ENCODE data around the gene DECR2.

DECR2 gene, protein sequence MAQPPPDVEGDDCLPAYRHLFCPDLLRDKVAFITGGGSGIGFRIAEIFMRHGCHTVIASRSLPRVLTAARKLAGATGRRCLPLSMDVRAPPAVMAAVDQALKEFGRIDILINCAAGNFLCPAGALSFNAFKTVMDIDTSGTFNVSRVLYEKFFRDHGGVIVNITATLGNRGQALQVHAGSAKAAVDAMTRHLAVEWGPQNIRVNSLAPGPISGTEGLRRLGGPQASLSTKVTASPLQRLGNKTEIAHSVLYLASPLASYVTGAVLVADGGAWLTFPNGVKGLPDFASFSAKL

DNA sequence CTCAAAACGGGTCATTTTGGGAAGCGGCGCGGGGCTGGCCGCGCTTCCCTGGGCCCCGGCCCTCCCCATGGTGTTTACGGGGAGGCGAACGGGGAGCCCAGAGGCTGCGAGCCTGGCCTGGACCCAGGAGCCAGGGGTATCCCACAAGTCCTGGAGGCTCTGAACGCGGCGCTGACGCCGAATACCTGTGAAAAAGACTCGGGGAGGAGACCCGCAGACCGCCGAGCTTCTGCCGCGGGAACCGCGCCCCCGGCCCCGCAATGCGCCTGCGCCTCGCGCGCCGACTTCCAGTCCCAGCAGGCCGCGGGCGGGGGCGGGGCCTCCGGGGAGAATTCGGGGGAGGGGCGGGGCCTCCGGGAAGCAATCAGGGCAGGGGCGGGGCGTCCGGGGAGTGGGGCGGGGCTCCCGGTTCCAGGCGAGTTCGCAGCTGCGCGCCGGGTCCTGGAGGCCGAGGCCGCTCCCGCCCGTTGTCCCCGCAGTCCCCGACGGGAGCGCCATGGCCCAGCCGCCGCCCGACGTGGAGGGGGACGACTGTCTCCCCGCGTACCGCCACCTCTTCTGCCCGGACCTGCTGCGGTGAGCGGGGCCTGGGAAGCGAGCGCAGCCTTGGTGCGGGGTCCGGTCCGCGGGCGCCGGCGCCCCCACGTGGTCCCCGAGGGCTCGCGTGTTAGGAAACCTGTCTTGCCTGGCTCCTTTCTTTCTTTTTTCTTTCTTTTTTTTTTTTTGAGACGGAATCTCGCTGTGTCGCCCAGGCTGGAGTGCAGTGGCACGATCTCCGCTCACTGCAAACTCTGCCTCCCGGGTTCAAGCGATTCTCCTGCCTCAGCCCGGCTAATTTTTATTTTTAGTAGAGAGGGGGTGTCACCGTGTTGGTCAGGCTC, at the start of gene DECR2:
TSS of gene DECR2 (plus strand) at position 418 of the 881 bp plus-strand sequence. CDS start at position 497, 79 bp downstream.
- Histone ChIP-seq H3K4me3 (peak within 1 kb of the TSS; percentile 84), H3K4me1 (peaks cover 5% of the 10 kb centered on the region)
- in situ Hi-C loops (cut with MboI; ENCODE audit: low sequenced_read_pairs) = no loop called here

DNA sequence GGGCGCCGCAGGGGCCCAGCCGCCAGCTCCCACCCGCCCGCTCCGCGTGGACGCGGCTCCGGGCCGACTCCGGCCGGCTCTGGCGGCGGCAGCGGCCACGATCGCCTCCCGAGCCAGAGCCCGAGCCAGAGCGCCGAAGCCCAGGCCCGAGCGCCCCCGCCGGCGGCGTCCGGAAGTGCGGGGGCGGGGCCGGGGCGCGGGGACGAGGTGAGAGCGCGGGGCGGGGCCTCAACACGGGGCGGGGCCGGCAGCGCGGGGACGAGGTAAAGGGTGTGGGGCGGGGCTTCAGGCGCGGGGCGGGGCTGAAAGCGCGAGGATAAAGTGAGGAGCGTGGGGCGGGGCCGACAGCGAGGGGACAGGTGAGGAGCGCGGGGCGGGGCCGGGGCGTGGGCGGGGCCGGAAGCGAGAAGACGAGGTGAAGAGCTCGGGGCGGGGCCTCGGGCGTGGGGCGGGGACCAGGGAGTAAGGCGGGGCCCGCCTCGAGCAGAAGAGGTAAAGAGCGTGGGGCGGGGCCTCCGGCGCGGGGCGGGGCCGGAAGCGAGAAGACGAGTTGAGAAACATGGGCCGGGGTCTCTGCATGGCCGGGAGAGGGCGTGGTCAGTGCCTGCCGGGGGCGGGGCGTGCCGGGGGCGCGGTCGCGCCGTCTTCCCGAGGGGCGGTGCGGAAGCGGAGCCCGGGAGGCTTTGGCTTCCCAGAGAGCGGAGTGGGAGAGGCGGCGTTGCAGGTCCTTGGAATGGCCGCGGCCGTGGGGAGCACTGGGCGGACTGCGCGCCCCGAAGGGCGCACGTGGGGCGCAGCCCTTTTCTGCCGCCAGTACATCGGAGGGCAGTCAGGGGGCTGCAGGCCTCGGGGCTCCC, 48.9 kb upstream of the DECR2 start, which contains the start of gene AXIN1:
TSS of gene AXIN1 (minus strand) at position 177 of the 857 bp plus-strand sequence. CDS start 5,698 bp downstream, outside the sequence.
- no peaks in the 10 kb centered on the region for H3K27me3 ChIP-seq (ENCODE audit: low read depth)
- H3K4me1 ChIP-seq = peaks cover 4% of the 10 kb centered on the region; the same call in 1 of the 2 replicates
- peak; percentile 96 to 100 for DNase-seq (ENCODE audit: low spot score in 2 of 2)
- no peaks in the 10 kb centered on the region for H3K9me3 ChIP-seq
- in situ Hi-C loops (cut with MboI; ENCODE audit: low sequenced_read_pairs) = no loop called here
- peaks cover 13% of the 10 kb centered on the region for H3K36me3 ChIP-seq (replicated peaks)
- H3K4me3 ChIP-seq = peak within 1 kb of the TSS; percentile 61

More for the DNA sequence above, at the start of gene DECR2:
- Histone ChIP-seq H3K9me3 (no peaks in the 10 kb centered on the region), H3K27me3 (ENCODE audit: low read depth) (no peaks in the 10 kb centered on the region), H3K36me3 (replicated peaks) (peaks cover 29% of the 10 kb centered on the region)
- DNase-seq (ENCODE audit: low spot score in 2 of 2) = peak; percentile 86 to 99

DNA sequence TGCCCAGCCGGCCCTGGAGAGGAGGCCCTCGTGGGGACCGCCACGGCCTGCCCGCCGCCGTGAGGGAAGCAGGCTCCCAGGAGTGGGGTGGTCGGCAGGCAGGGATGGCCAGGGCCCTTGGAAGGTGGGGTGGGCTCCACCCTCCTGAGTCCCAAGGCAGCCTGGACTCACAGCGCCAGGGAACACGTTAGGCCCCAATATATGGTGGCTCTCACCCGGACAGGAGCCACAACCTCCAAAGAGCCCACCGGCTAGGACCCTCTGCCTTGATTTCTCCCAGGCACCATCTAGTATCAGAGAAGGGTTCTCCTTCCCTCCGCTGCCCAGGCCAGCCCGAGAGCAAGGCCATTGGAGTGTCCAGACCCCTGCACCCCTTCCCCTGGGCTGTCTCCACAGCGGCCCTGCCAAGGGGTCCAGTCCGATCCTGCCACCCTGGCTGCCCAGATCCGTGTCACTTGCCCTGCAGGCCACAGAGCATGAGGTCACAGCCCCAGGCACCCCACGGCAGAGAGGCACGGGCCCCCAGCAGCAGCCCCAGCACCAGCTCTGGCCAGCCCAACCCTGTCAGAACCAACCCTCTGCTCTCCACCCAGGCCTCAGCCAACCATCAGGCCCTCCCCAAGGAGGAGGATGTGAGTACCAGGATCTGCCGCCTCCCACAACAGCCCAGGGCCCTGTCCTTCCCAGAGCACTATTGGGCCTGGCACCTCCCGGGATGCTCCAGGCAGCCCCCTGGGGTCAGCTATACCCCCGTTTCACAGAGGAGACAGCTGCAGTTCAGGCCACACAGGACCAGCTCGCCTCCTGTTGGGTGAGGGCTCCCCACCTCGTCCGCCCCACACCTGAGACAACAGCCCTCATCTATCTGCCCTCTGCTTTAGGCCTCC, 48.0 kb upstream of the DECR2 start:
- DNase-seq (ENCODE audit: low spot score in 2 of 2) = no peak
- Histone ChIP-seq H3K36me3 (replicated peaks) (peaks cover 11% of the 10 kb centered on the region), H3K4me3 (peak overlapping the region; percentile 28), H3K27me3 (ENCODE audit: low read depth) (no peaks in the 10 kb centered on the region), H3K4me1 (peaks cover 4% of the 10 kb centered on the region; the same call in 1 of the 2 replicates), H3K9me3 (no peaks in the 10 kb centered on the region)
- in situ Hi-C loops (cut with MboI; ENCODE audit: low sequenced_read_pairs) = no loop called here

DNA sequence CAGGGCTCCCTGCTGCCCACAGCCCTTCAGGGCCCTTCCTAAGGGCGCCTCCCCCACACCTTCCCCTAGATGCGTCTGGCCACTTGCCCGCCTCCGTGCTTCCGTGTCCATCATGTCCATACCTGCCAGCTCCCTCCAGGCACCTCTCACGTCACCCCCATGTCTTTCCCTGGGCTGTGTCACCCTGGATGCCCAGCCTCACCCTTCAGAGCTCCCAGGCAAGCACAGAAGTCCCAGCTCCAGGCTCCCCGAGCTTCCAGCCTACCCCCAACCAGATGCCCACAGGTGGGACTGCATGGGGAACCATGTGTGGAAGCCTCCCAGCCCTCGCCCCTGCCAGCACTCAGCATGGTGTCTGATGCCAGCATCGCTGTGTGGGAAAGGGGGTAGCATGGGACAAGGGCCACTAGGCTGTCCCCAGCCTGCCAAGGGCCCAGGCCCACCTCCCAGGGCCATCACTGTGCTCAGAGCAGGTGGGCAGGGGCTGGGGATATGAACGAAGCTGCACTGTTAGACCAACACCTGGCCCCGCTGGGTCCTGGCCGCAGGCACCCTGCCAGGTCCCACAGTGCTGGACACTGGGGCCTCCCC, 47.3 kb upstream of the DECR2 start:
- Histone ChIP-seq H3K4me3 (no peak overlapping the region), H3K27me3 (ENCODE audit: low read depth) (no peaks in the 10 kb centered on the region), H3K4me1 (peaks cover 4% of the 10 kb centered on the region; the same call in 1 of the 2 replicates), H3K36me3 (replicated peaks) (peaks cover 11% of the 10 kb centered on the region; the same call in 1 of the 2 replicates), H3K9me3 (no peaks in the 10 kb centered on the region)
- no peak for DNase-seq (ENCODE audit: low spot score in 2 of 2)
- in situ Hi-C loops (cut with MboI; ENCODE audit: low sequenced_read_pairs) = no loop called here

DNA sequence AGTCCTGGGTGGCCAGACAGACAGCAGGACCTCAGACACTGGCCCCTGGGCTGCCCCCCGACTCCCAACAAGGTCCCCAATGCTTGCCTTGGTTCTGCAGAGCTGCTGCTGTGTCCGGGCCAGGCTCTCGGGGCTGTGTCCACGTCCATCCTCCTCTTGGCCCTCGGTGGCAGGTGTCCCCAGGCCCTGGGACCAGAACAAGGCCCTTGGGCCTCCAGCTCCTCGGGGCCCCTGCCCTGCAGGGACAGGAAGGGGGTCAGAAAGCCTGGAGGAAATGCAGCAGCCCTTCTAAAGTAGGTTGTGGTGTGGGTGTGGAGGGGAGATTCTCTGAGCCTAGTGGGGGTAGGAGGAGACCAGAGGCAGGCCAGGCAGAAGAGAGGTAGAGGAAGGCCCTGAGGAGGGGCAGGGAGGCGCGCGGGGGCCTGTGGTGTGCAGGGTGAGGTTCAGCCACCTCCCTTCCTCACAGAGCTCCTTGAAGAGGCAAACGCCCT, 46.7 kb upstream of the DECR2 start:
- peaks cover 9% of the 10 kb centered on the region for H3K4me1 ChIP-seq
- no peak for DNase-seq (ENCODE audit: low spot score in 2 of 2)
- no peak overlapping the region for H3K4me3 ChIP-seq
- peaks cover 9% of the 10 kb centered on the region; the same call in 1 of the 2 replicates for H3K36me3 ChIP-seq (replicated peaks)
- H3K9me3 ChIP-seq = no peaks in the 10 kb centered on the region
- no peaks in the 10 kb centered on the region for H3K27me3 ChIP-seq (ENCODE audit: low read depth)
- in situ Hi-C loops (cut with MboI; ENCODE audit: low sequenced_read_pairs) = no loop called here

DNA sequence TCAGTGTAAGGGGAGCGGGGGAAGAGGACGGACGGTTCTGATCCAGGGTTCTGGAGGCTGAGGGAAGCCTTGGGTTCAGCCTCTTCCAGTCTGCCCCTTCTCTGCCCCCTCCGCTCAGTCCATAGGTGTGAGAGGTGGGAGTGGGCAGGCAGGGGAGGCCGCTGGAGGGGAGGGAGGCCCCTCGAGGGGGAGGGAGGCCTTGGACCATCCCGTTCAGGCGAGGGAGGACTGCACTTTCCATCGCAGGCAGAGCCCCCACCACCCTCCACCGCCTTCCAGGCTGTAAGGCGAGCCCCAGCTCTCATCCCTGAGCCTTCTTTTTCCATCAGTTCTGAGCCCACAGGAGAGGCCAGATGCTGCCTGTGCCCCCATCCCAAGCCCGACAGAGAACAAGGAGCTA, 44.9 kb upstream of the DECR2 start:
- Histone ChIP-seq H3K4me1 (peaks cover 15% of the 10 kb centered on the region), H3K27me3 (ENCODE audit: low read depth) (no peaks in the 10 kb centered on the region), H3K4me3 (no peak overlapping the region), H3K36me3 (replicated peaks) (no peaks in the 10 kb centered on the region), H3K9me3 (no peaks in the 10 kb centered on the region)
- in situ Hi-C loops (cut with MboI; ENCODE audit: low sequenced_read_pairs) = no loop called here
- no peak for DNase-seq (ENCODE audit: low spot score in 2 of 2)

DNA sequence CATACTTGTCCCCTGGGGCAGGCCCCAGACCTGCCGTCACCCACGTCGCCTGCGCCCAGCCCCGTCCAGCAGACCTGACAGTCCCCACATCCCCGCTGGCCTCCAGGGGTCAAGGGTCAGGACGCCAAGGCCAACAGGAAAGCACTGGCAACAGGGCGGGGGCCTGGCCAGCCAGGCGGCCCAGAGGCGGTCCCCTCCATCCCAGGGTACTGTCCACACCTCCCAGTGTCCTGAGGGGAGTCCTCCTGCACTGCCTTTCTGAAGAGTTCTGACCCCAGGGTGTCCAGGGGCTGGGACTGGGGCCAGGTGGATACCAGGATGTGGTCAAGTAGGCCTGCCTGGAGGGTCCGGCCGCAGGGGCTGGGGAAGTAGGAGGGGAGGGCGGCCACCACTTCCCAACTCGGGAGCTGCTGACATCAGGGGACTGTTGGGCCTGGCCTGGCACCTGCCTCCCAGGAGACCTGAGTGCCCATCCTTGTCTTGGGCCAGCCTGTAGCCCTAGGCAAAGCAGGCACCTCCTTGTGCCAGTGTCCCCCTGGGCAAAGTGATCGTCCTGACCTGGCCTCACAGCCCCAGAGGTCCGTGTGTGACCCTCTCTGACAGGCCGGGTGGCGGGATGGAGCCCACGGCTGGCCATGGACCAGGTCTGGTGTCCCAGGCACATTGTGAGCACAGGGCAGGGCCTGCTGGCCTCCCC, 42.5 kb upstream of the DECR2 start:
- peaks cover 10% of the 10 kb centered on the region for H3K4me1 ChIP-seq
- DNase-seq (ENCODE audit: low spot score in 2 of 2) = no peak
- no peaks in the 10 kb centered on the region for H3K27me3 ChIP-seq (ENCODE audit: low read depth)
- H3K36me3 ChIP-seq (replicated peaks) = no peaks in the 10 kb centered on the region
- in situ Hi-C loops (cut with MboI; ENCODE audit: low sequenced_read_pairs) = no loop called here
- H3K9me3 ChIP-seq = no peaks in the 10 kb centered on the region
- no peak overlapping the region for H3K4me3 ChIP-seq

DNA sequence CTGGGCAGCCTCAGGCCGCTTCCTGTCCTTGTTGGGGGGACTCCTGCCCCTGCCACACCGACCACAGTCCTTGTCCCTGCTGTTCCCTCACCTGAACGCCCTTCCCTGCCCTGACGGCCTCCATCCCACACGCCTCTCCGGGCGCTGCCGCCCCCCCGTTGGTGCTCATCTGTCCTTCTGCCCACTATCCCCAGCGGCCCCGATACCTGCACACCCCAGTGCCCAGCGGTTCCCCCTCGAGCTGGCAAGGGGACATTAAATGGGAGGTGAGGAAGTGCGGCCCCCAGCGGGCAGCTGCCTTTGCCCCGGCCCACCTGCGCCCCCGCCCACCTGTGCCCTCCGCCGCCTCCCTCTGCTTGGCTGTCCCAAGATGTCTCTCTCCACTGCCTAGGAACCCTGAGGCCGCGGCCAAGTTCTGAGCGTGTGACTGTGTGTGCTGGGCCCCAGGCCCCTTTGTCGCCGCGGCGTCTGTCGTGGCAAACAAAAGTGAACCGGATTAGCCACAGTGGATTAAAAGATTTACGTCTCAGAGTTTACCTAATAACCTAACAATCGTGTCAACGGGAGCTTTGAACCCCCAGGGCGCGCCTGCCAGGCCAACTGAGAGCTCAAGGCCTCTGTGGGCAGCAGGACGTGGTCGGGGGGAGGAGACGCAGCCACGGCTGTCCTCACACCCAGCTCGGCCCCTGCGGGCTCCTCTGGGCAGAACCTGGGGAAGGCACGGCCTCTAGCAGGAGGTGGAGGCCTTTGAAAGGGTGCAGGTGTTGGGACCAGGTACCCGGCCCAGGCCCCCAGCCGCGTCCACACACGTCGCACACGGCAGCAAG, 41.6 kb upstream of the DECR2 start:
- DNase-seq (ENCODE audit: low spot score in 2 of 2) = peak; percentile 81 to 87
- Histone ChIP-seq H3K36me3 (replicated peaks) (no peaks in the 10 kb centered on the region), H3K4me1 (peaks cover 10% of the 10 kb centered on the region), H3K9me3 (no peaks in the 10 kb centered on the region), H3K4me3 (no peak overlapping the region), H3K27me3 (ENCODE audit: low read depth) (no peaks in the 10 kb centered on the region)
- in situ Hi-C loops (cut with MboI; ENCODE audit: low sequenced_read_pairs) = no loop called here

DNA sequence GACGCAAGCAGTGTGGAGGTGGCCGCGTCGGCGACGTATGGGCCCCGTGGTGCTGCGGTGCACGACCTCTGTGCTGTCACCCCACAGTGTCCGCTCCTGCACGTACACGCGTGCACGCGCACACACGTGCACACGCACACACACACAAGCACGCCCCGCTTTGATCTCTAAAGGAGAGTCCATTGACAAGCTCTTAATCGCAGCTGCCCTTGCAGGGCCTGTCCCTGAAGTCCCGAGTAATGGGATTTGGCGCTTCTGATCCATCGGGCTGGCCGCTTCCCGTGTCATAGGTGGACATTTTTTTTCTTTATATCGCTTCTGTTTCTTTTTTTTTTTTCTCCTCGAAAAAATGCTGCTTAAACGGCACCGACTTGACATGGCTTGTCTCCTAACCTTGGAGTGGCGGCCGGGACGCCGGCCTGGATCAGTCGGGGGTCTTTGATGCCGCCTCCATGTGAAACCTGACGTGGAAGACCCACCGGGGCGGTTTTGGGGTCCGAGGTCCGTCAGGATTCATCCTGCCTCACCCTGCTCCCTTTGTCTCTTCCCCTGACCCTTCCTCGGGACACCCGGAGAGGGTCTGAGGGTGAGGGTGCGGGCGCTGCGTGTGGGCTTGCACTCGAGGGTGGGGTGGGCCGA, 40.9 kb upstream of the DECR2 start:
- Histone ChIP-seq H3K4me3 (no peak overlapping the region), H3K27me3 (ENCODE audit: low read depth) (no peaks in the 10 kb centered on the region), H3K9me3 (no peaks in the 10 kb centered on the region), H3K4me1 (peaks cover 10% of the 10 kb centered on the region), H3K36me3 (replicated peaks) (no peaks in the 10 kb centered on the region)
- no peak for DNase-seq (ENCODE audit: low spot score in 2 of 2)
- in situ Hi-C loops (cut with MboI; ENCODE audit: low sequenced_read_pairs) = no loop called here

DNA sequence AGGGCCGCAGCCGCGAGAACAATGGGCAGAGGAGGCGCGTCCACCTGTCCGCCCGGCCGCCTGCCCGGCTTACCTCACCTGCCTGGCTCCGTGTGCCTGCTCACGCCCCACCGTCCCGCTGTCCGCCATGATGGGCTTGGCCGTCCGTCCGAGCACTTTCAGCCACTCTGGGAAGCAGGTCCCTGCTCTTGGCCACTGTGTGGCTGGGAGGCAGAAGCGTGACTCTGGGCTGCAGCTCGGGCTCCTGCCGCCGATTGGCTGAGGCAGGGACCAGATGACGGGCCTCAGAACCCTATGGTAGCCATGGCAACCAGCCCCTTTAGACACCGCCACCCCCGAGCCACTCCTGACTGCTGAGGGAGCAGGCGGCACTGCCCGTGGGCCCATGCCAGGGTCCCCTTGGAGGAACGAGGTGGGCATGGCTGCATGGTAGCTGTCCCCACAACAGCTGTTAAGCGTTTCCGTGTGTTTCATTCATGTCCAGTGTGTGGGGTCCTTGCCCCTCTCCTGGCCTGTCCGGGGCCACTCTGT, 40.3 kb upstream of the DECR2 start:
- H3K9me3 ChIP-seq = no peaks in the 10 kb centered on the region
- H3K4me3 ChIP-seq = no peak overlapping the region
- peaks cover 10% of the 10 kb centered on the region for H3K4me1 ChIP-seq
- DNase-seq (ENCODE audit: low spot score in 2 of 2) = no peak
- H3K27me3 ChIP-seq (ENCODE audit: low read depth) = no peaks in the 10 kb centered on the region
- in situ Hi-C loops (cut with MboI; ENCODE audit: low sequenced_read_pairs) = no loop called here
- H3K36me3 ChIP-seq (replicated peaks) = peaks cover 4% of the 10 kb centered on the region; the same call in 1 of the 2 replicates
